Sigmoid colon (tissue), 7 donors: ENCODE measurements around the gene ERG28. TPM values are rescaled to one million over a fixed set of nuclear protein-coding genes. Genes with fewer than 3 reads are reported as not detected.

Source experiments
- DNase-seq: peaks from one replicate; pipeline ENCODE4 v3.0.0-alpha.2; 2019
- H3K27ac ChIP-seq, 4 donors: fragments of 200-600 bp; sonication (generic); one replicate each; pipeline ENCODE4 v1.5.1; 2016 to 2019; ENCODE audit warnings: mild to moderate bottlenecking in 1 of 4
- H3K27me3 ChIP-seq, 3 donors: fragments of 200-600 bp; sonication (generic); one replicate each; pipeline ENCODE4 v1.5.1; 2019; ENCODE audit warnings: mild to moderate bottlenecking in 1 of 3
- H3K36me3 ChIP-seq, 4 donors: fragments of 200-600 bp; sonication (generic); one replicate each; pipeline ENCODE4 v1.5.1; 2016 to 2019
- H3K4me1 ChIP-seq, 4 donors: fragments of 200-600 bp; sonication (generic); one replicate each; pipeline ENCODE4 v1.5.1; 2017 to 2019
- H3K4me3 ChIP-seq, 4 donors: fragments of 200-600 bp; sonication (generic); one replicate each; pipeline ENCODE4 v1.5.1; 2017 to 2019; ENCODE audit warnings: mild to moderate bottlenecking in 2 of 4, moderate library complexity in 1 of 4
- H3K9me3 ChIP-seq, 4 donors: fragments of 200-600 bp in 3 of 4; sonication (generic) in 3 of 4; one replicate each; pipeline versions ENCODE4 v1.5.1 to v1.6.1; 2013 to 2019
- CTCF ChIP-seq, 4 experiments: fragments of 450-650 bp in 3 of 4; fragments of 200-600 bp in 1 of 4; IDR thresholded peaks; one replicate each; pipeline ENCODE4 v1.5.1; 2016 to 2019; ENCODE audit warnings: antibody characterized with exemption in 4 of 4, mild to moderate bottlenecking in 3 of 4, moderate library complexity in 2 of 4
- EP300 ChIP-seq, 4 donors: sonication (generic); formaldehyde crosslinking; IDR thresholded peaks; one replicate each; pipeline ENCODE4 v1.6.1; 2017; ENCODE audit warnings: antibody characterized with exemption in 4 of 4
- POLR2A ChIP-seq, 2 donors: fragments of 450-650 bp; IDR thresholded peaks; one replicate each; pipeline ENCODE4 v1.6.1; 2016; ENCODE audit warnings: antibody characterized with exemption in 2 of 2, mild to moderate bottlenecking in 2 of 2, moderate library complexity in 2 of 2
- POLR2AphosphoS5 ChIP-seq, 4 donors: sonication (generic); formaldehyde crosslinking; IDR thresholded peaks; one replicate each; pipeline ENCODE4 v1.6.1; 2017; ENCODE audit warnings: antibody characterized with exemption in 4 of 4
- WGBS, 2 donors: extraction: QIAGEN DNeasy Blood & Tissue Kit; methylation state at CpG; one replicate each; pipeline ENCODE4 v1.1.7; 2013; 5-methylcytosine and 5-hydroxymethylcytosine counted together
- intact Hi-C: fragments of 100-400 bp; cut with DNase I; formaldehyde crosslinking; loops from one replicate; pipeline ENCODE4 v1.15.1; 2023
- polyA plus RNA-seq, 3 donors: library from polyadenylated mRNA; stranded (reverse); fragments of 200-250 nt; gene quantifications; one replicate each; pipeline ENCODE4 v1.2.3, GENCODE V29; 2013
- total RNA-seq, 4 donors: library from RNA; depleted of rRNA; stranded (reverse); fragments of >200 nt; gene quantifications; one replicate each; pipeline ENCODE4 v1.1.0, GENCODE V29; 2016
- donor health status: healthy with polysubstance abuse.
- donor health status: Bipolar disorder and iron deficiency.
- donor health status: healthy.

ERG28 gene
- total and polyA plus RNA-seq, 7 donors: 5.0 to 25.3 (median 8.9) TPM

- Histone ChIP-seq H3K4me3 (no peak overlapping the region), H3K4me1 (peaks cover 0 to 22% (median 16%) of the 10 kb centered on the region in 4 donors), H3K27ac (peak overlapping the region; percentile 34 to 67 (median 54)), H3K27me3 (no peaks in the 10 kb centered on the region), H3K36me3 (peaks cover 0 to 26% (median 2%) of the 10 kb centered on the region in 4 donors), H3K9me3 (peaks cover 0 to 2% (median 0%) of the 10 kb centered on the region in 4 donors)
- no peak for TF ChIP-seq POLR2AphosphoS5 (IDR thresholded peaks at IDR 0.05)
- TF ChIP-seq POLR2A (IDR thresholded peaks at IDR 0.05): no peak
- no peak for TF ChIP-seq CTCF (IDR thresholded peaks at IDR 0.05)
- TF ChIP-seq EP300 (IDR thresholded peaks at IDR 0.05): no peak
- intact Hi-C loops: loop anchor here (10.0 kb wide), 2 partner anchors 652 to 682 kb away; no protein-coding TSS in a partner anchor
- DNase-seq: no peak
- WGBS, 2 donors: 89 to 97% methylated on average over 3 of the region's 3 CpGs
These were observed 42.1 kb upstream of the ERG28 start for GRCh38 chr14:75702616-75703261.

- Histone ChIP-seq H3K4me1 (peaks cover 0 to 22% (median 16%) of the 10 kb centered on the region in 4 donors), H3K4me3 (no peak overlapping the region), H3K9me3 (peaks cover 0 to 2% (median 0%) of the 10 kb centered on the region in 4 donors), H3K27ac (peak overlapping the region; percentile 34 to 67 (median 54)), H3K27me3 (no peaks in the 10 kb centered on the region), H3K36me3 (peaks cover 0 to 23% (median 2%) of the 10 kb centered on the region in 4 donors)
- TF ChIP-seq POLR2AphosphoS5 (IDR thresholded peaks at IDR 0.05) (no peak), CTCF (IDR thresholded peaks at IDR 0.05) (no peak), EP300 (IDR thresholded peaks at IDR 0.05) (no peak), POLR2A (IDR thresholded peaks at IDR 0.05) (no peak)
- WGBS, 2 donors: 83 to 92% methylated on average over 2 of the region's 2 CpGs
- DNase-seq: no peak
- intact Hi-C loops: loop anchor here (10.0 kb wide), 2 partner anchors 653 to 683 kb away; no protein-coding TSS in a partner anchor
These were observed 41.4 kb upstream of the ERG28 start for GRCh38 chr14:75702122-75702521.

GRCh38 chr14:75700295-75700694 is 39.6 kb upstream of the ERG28 start:
- peaks cover 0 to 20% (median 2%) of the 10 kb centered on the region in 4 donors for H3K36me3 ChIP-seq
- no peaks in the 10 kb centered on the region for H3K27me3 ChIP-seq

GRCh38 chr14:75699331-75699730 is 38.7 kb upstream of the ERG28 start:
- intact Hi-C loops: no loop called here
- no peak overlapping the region for H3K27ac ChIP-seq
- 91 to 96% methylated on average over 3 of the region's 3 CpGs for WGBS, 2 donors
- H3K4me1 ChIP-seq: peaks cover 0 to 22% (median 16%) of the 10 kb centered on the region in 4 donors
- TF ChIP-seq POLR2A (IDR thresholded peaks at IDR 0.05): no peak
- TF ChIP-seq EP300 (IDR thresholded peaks at IDR 0.05): no peak
- TF ChIP-seq CTCF (IDR thresholded peaks at IDR 0.05): no peak
- no peak for TF ChIP-seq POLR2AphosphoS5 (IDR thresholded peaks at IDR 0.05)
- DNase-seq: no peak
- peaks cover 0 to 2% (median 0%) of the 10 kb centered on the region in 4 donors for H3K9me3 ChIP-seq
- H3K27me3 ChIP-seq: no peaks in the 10 kb centered on the region
- no peak overlapping the region for H3K4me3 ChIP-seq
- peaks cover 0 to 27% (median 2%) of the 10 kb centered on the region in 4 donors for H3K36me3 ChIP-seq

More at GRCh38 chr14:75700295-75700694, 39.6 kb upstream of the ERG28 start:
- H3K9me3 ChIP-seq: peaks cover 0 to 2% (median 0%) of the 10 kb centered on the region in 4 donors
- intact Hi-C loops: loop anchor here (10.0 kb wide), 2 partner anchors 655 to 685 kb away; no protein-coding TSS in a partner anchor
- no peak overlapping the region for H3K27ac ChIP-seq
- peaks cover 0 to 22% (median 16%) of the 10 kb centered on the region in 4 donors for H3K4me1 ChIP-seq
- no peak for DNase-seq
- no peak overlapping the region for H3K4me3 ChIP-seq
- 93 to 97% methylated on average over 6 of the region's 6 CpGs for WGBS, 2 donors
- no peak for TF ChIP-seq EP300 (IDR thresholded peaks at IDR 0.05)
- TF ChIP-seq POLR2AphosphoS5 (IDR thresholded peaks at IDR 0.05): no peak
- TF ChIP-seq POLR2A (IDR thresholded peaks at IDR 0.05): no peak
- no peak for TF ChIP-seq CTCF (IDR thresholded peaks at IDR 0.05)
